ENCODE results near the gene STIM1.

The STIM1 gene

DNA sequence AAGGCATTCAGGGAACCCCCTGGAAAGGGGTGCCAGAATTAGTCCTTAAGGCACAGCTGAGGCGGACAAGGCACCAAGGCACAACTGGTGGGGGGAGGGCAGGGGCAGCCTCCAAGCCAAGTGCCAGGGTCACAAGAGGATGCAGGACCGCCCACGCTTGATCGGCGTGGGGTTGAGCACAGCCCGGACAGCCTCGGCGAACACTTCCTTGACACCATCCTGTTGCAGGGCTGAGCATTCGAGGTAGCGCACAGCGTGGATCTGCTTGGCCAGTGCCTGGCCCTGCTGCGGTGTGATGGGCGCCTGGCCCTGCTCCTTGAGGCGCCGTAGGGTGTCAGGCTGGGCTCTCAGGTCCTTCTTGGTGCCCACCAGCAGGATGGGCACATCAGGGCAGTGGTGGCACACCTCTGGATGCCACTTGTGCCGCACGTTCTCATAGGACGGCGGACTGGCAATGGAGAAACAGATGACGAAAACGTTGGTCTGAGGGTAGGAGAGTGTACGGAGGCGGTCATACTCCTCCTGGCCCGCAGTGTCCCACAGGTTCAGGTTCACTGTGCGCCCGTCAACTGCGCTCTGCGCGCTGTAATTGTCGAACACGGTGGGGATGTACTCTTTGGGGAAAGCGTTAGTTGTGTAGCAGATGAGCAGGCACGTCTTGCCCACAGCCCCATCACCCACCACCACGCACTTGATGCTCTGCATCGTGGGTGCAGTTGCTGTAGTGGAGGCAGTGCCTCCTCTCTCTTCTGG lies 27.9 kb upstream of the STIM1 start:
- no peak for DNase-seq
- in situ Hi-C loops (cut with MboI; ENCODE audit: low pct_unique_long_range_greater_than_20kb, low sequenced_read_pairs), result no loop called here

DNA sequence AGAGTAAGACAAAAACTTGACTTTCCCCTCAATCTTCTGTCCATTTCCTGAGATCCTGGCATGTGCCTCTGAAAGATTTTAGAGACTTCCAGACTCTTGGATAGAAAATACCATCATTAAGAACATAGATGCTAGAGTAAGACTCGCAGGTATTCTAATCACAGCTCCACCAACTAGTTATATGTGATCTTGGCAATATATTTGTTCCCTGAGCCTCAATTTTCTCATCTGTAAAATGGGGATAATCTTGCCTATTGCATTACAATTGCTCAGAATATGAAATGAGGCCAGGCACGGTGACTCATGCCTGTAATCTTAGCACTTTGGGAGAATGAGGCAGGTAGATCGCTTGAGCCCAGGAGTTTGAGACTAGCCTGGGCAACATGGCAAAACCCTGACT lies 25.4 kb upstream of the STIM1 start:
- DNase-seq, result no peak
- in situ Hi-C loops (cut with MboI; ENCODE audit: low pct_unique_long_range_greater_than_20kb, low sequenced_read_pairs), result no loop called here

DNA sequence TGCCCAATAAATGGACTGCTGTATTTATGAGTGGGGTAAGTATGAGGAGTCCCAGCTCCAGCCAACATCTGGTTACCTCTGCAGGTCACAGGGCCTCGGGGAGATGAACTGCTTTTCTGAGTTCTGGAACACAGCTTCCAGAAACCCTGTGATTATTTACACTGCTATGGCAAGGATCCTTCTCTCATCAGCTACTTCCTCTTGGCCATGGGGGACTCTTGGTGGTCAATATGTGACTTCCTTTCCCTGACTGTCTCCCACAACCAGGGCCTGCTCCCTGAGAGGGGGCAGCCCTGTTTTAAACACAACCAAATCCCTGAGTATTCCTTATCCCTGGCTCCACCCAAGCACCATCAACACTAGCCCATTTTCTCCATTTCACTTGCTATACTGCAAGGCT lies 24.7 kb upstream of the STIM1 start:
- peak; percentile 38 for DNase-seq
- in situ Hi-C loops (cut with MboI; ENCODE audit: low pct_unique_long_range_greater_than_20kb, low sequenced_read_pairs), result no loop called here

GRCh38 chr11:3831378-3832239 lies 23.9 kb upstream of the STIM1 start:
- in situ Hi-C loops (cut with MboI; ENCODE audit: low pct_unique_long_range_greater_than_20kb, low sequenced_read_pairs), result no loop called here
- DNase-seq, result peak; percentile 45

DNA sequence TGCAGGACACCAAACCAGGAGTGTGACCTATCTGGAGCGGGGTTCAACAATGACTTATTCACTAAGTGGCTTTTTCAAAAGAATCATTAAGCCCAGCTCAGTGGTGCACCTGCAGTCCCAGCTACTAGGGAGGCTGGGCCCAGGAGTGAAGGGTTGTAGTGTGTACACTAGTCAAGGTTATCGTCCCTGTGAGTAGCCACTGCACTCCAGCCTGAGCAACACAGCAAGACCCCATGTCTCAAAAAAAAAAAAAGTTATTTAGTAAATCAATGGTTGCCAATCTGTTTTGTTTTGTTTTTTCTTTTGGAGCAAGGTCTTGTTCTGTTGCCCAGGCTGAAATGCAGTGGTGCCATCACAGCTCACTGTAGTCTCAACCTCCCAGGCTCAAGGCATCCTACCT lies 22.6 kb upstream of the STIM1 start:
- no peak for DNase-seq
- in situ Hi-C loops (cut with MboI; ENCODE audit: low pct_unique_long_range_greater_than_20kb, low sequenced_read_pairs), result no loop called here

DNA sequence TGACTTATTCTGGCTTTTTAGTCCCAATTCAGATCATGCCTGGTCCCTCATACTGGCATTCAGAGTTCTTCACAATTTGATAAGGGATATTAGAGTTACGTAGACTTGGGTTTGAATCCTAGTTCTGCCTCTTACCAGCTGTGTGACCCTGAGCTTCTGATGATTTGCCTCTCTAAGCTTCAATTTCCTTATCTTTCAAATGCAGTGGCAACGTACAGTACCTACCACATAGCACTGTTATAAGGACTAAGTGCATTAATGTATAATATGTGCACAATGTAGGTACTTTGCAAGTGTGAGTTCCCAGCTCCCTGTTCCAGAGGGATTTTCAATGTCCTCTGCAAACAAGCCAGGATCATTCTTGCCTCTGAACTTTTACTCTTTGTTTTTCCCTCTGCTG lies 22.0 kb upstream of the STIM1 start:
- in situ Hi-C loops (cut with MboI; ENCODE audit: low pct_unique_long_range_greater_than_20kb, low sequenced_read_pairs), result no loop called here
- DNase-seq, result no peak

GRCh38 chr11:3834349-3834663 lies 21.2 kb upstream of the STIM1 start:
- in situ Hi-C loops (cut with MboI; ENCODE audit: low pct_unique_long_range_greater_than_20kb, low sequenced_read_pairs), result no loop called here
- no peak for DNase-seq

DNA sequence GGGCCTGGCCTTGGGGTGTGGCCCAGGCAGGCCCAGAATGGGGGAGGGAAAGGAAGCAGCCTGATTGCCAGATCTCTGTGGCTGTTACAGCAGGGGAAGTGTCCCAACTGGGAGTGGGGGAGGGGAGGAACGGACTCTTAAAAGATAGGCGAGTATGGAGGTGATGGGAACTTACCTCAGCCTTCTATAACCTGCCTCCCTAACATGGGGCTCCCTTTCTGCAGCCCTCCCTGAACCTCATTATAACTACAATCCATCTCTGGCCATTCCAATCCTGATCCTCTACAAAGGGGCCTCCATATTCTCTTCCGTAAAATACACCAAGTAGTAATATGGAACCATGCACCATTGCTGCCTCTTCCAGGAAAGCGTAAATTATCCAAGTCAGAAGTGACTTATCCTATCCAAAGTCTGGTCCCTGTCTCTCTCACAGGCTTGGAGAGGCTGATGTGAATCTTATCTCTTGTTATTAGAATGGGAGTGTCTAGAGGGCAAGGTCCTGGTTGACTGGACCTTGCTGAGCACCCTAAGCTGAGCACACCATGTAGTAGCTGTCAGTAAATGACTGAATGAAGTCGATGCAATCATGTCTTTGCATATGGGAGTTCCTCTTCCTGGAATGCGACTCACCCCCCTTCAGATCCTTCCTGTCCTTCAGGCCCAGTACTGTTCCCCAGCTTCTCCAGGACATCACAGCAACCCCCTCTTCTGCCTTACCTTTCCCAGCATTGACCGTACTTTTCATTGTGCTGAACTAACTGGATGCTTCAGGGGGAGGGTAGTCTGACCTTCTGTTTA lies 20.6 kb upstream of the STIM1 start:
- in situ Hi-C loops (cut with MboI; ENCODE audit: low pct_unique_long_range_greater_than_20kb, low sequenced_read_pairs), result no loop called here
- DNase-seq, result peak; percentile 88

- no peak for DNase-seq
- in situ Hi-C loops (cut with MboI; ENCODE audit: low pct_unique_long_range_greater_than_20kb, low sequenced_read_pairs), result no loop called here
Measured at GRCh38 chr11:3835751-3836150, 19.7 kb upstream of the STIM1 start.

GRCh38 chr11:3836903-3837302 lies 18.6 kb upstream of the STIM1 start:
- in situ Hi-C loops (cut with MboI; ENCODE audit: low pct_unique_long_range_greater_than_20kb, low sequenced_read_pairs), result no loop called here
- DNase-seq, result peak; percentile 65

GRCh38 chr11:3837793-3838192 lies 17.7 kb upstream of the STIM1 start:
- in situ Hi-C loops (cut with MboI; ENCODE audit: low pct_unique_long_range_greater_than_20kb, low sequenced_read_pairs), result no loop called here
- DNase-seq, result peak; percentile 95

GRCh38 chr11:3838504-3838903 lies 17.0 kb upstream of the STIM1 start:
- in situ Hi-C loops (cut with MboI; ENCODE audit: low pct_unique_long_range_greater_than_20kb, low sequenced_read_pairs), result no loop called here
- DNase-seq, result peak; percentile 62

- peak; percentile 58 for DNase-seq
- in situ Hi-C loops (cut with MboI; ENCODE audit: low pct_unique_long_range_greater_than_20kb, low sequenced_read_pairs), result no loop called here
Measured at GRCh38 chr11:3840004-3840869, 15.2 kb upstream of the STIM1 start.

GRCh38 chr11:3840870-3841425 lies 14.5 kb upstream of the STIM1 start, which contains the start of gene RHOG:
RHOG (minus strand) TSS chr11:3840959; CDS start chr11:3828138, 12,821 bp downstream.
- no peak for DNase-seq
- in situ Hi-C loops (cut with MboI; ENCODE audit: low pct_unique_long_range_greater_than_20kb, low sequenced_read_pairs), result no loop called here

DNA sequence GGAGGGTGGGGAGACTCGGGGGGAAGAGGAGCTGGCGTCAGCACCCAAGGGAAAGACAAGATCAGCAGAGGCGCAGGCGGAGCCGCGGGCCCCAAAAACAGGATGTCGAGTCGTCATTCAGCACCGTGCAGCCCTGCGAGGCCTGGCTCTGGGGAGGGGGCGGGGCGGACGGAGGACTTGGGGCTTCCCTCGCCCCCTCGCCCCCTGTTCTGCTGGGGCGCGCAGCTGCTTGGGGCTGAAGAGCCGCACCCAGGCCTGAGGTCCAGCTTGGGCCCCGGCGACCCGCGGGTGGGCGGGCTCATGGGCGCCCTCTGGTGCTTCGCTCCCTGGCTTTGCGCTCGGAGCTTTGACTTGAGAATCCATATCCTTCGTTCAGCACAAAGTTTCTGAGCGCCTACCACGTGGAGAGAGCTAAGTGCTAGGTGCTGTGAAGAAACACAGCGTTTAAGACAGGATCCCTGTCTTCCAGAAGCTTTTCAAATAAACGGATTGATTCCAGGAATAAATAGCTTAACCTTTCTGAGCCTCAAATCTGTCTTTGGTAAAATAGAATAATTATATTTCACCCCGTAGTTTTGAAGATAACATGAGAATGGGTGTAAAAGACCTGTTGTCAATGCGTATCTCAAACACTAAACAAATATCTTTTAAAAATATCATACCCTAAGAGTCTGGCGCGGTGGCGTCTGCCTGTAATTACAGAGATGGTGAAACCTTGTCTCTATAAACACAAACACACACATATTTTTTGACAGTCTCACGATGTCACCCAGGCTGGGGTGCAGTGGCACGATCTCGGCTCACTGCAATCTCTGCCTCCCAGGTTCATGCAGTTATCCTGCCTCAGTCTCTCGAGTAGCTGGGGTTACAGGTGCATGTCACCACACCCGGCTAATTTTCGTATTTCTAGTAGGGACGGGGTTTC lies 13.8 kb upstream of the STIM1 start:
- DNase-seq, result peak; percentile 91
- in situ Hi-C loops (cut with MboI; ENCODE audit: low pct_unique_long_range_greater_than_20kb, low sequenced_read_pairs), result no loop called here

DNA sequence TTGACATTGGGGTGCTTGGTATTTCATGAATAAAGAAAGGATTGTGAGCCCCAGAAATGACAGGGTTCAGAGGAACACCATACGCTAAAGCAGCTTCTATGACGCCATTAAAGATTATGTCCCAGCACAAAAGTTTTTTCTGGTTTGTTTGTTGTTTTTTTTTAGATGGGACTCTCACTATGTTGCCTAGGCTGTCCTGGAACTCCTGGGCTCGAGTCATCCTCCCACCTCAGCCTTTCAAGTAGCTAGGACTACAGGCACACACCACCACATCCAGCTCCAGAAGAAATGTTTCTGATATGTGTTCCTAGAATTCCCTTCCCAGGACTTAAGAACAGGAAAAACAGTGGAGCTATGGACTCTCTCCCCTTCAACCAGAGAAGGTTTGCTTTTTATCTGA lies 12.1 kb upstream of the STIM1 start:
- DNase-seq, result no peak
- in situ Hi-C loops (cut with MboI; ENCODE audit: low pct_unique_long_range_greater_than_20kb, low sequenced_read_pairs), result no loop called here

DNA sequence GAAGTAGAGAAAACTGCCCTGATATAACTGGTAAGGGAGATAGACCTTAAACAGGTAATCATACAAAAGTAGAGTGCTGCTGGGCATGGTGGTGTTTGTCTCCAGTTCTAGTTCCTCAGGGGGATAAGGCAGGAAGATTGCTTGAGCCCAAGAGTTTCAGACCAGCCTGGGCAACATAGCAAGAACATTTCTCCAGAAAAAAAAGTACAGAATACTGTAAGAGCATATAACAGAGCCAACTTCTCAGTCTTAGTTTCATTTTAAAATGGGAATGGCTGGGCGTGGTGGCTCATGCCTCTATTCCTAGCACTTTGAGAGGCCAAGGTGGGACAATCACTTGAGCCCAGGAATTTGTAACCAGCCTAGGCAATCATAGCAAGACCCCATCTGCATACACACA lies 10.2 kb upstream of the STIM1 start:
- in situ Hi-C loops (cut with MboI; ENCODE audit: low pct_unique_long_range_greater_than_20kb, low sequenced_read_pairs), result no loop called here
- no peak for DNase-seq

- DNase-seq, result no peak
- in situ Hi-C loops (cut with MboI; ENCODE audit: low pct_unique_long_range_greater_than_20kb, low sequenced_read_pairs), result no loop called here
Measured at GRCh38 chr11:3845670-3846069, 9.8 kb upstream of the STIM1 start.

All from KBM-7 (cell line).